ENCODE measurements around the gene SDHD. TPM values are rescaled to one million over a fixed set of nuclear protein-coding genes. Genes with fewer than 3 reads are reported as not detected.
A peak's percentile ranks its signal among the peaks of the same experiment; 100 is the strongest.
"Not testable (repeated sequence)": the region's sequence is repeated elsewhere in the genome, so short reads cannot be mapped to it uniquely, and the experiment has no call there.

Gene SDHD
- total RNA-seq, 1 experiment from 2014 or later: 200 TPM

DNA sequence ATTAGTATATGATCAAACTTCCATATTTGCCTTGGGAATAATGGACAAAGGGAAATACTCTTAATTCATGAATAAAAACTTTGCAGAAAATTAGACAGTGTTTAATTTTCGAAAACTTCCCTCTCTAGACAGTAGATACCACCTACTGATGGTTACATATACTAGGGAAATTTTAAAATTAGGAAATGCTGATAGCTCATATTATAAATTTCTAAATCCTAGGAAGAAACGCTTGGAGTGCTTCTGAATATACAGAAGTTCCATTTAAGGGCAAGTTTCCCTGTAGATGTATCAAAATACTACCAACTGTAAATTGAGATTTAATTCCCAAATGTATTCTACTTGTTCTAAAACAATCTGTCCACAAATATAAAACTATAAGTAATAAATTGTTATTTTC lies 8.6 kb downstream of the SDHD start:
- in situ Hi-C loops (cut with HindIII; ENCODE audit: low pct_unique_long_range_greater_than_20kb, low sequenced_read_pairs); DNase-seq (ENCODE audit: low read depth, low spot score): not testable (repeated sequence)

DNA sequence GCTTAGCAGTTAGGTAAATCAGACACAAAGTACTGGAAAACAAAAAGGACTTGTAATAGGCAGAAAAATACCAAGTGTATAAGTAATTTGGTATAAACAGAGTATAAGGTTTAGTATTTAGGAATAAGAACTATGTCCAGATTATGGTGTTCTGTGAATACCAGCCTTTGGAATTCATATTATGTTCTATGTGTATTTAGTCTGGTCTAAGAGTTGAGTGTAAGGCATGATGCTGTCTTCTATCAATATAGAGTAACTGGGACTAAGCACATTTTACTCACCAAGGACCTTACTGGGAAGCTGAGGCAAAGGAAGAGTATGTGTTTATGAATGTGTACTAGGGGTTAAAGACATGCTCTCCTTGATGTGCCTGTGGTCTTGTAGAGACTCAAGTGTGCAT lies 9.5 kb downstream of the SDHD start:
- in situ Hi-C loops (cut with HindIII; ENCODE audit: low pct_unique_long_range_greater_than_20kb, low sequenced_read_pairs): no loop called here
- no peak for DNase-seq (ENCODE audit: low read depth, low spot score)

GRCh38 chr11:112097734-112098528 lies 11.3 kb downstream of the SDHD start:
- in situ Hi-C loops (cut with HindIII; ENCODE audit: low pct_unique_long_range_greater_than_20kb, low sequenced_read_pairs): no loop called here
- no peak for DNase-seq (ENCODE audit: low read depth, low spot score)

DNA sequence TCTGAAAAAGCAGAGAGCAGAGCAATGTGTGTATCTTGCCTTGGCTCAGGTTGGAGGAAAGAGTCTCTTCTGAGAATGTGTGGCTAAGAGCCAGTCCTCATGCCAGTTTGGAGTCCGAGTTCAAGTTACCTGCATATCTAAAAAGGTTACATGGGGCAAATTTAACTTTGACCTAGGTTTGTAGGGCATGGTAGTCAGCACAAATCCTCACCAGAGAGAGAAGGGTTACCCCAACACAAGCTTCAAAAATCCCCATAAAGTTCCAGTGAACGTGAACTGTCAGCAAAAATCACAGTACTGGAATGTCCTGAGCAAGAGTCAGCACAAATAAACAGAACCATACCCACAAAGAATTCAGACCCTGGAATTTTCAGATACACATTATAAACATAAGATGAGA lies 13.8 kb downstream of the SDHD start:
- no peak for DNase-seq (ENCODE audit: low read depth, low spot score)
- in situ Hi-C loops (cut with HindIII; ENCODE audit: low pct_unique_long_range_greater_than_20kb, low sequenced_read_pairs): no loop called here

DNA sequence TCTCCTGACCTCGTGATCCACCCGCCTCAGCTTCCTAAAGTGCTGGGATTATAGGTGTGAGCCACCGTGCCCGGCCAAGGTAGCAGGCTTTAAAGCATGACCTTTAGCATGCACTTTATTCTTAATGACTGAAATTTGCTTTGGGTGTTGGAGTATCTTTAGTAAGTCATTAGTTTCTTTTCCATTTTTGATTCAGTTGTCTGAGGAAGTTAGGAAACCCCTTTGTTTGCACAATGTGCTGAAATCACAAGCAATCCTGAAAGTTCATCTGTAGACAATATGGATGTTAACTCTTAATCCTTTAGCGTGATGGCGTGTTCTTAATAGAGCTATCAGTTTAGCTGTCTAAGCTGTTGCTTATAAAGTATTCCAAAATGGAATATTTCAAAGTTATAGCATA lies 16.8 kb downstream of the SDHD start:
- DNase-seq (ENCODE audit: low read depth, low spot score): no peak
- in situ Hi-C loops (cut with HindIII; ENCODE audit: low pct_unique_long_range_greater_than_20kb, low sequenced_read_pairs): no loop called here

DNA sequence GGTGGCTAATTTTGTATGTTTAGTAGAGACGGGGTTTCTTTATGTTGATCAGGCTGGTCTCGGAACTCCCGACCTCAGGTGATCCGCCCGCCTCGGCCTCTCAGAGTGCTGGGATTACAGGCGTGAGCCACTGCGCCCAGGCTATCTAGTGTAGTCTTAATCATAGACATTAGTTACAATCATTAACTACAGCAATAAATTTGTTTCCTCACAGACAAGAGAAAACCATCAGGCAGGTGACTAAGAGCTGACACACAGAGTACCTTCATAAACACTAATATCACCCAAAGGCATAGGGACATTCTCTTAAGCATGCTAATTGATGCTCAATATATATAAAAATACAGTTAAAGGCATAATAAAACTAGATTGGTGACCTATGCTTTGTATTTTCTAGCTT lies 19.4 kb downstream of the SDHD start:
- no peak for DNase-seq (ENCODE audit: low read depth, low spot score)
- in situ Hi-C loops (cut with HindIII; ENCODE audit: low pct_unique_long_range_greater_than_20kb, low sequenced_read_pairs): no loop called here

- in situ Hi-C loops (cut with HindIII; ENCODE audit: low pct_unique_long_range_greater_than_20kb, low sequenced_read_pairs): no loop called here
- DNase-seq (ENCODE audit: low read depth, low spot score): peak; percentile 72
These were observed 27.1 kb downstream of the SDHD start for GRCh38 chr11:112113539-112114457.

GRCh38 chr11:112114460-112114859 lies 27.8 kb downstream of the SDHD start:
- no peak for DNase-seq (ENCODE audit: low read depth, low spot score)
- in situ Hi-C loops (cut with HindIII; ENCODE audit: low pct_unique_long_range_greater_than_20kb, low sequenced_read_pairs): no loop called here

GRCh38 chr11:112115386-112115785 lies 28.7 kb downstream of the SDHD start:
- in situ Hi-C loops (cut with HindIII; ENCODE audit: low pct_unique_long_range_greater_than_20kb, low sequenced_read_pairs): no loop called here
- no peak for DNase-seq (ENCODE audit: low read depth, low spot score)

DNA sequence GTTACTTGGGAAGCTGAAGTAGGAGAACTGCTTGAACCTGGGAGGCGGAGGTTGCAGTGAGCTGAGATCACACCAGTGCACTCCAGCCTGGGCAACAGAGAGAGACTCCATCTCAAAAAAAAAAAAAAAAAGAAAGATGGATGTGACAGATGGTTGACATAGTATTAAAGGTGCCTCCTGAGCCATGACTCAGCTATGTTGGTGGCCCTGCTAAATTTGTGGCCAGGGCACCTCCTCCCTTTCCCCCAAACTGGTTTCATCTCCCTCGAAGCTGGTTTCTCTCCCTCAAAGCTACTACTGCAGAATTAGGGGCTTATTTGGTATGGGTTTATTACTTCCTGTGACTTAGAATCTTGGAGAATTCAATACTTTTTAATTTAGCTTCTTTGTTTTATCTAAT lies 31.5 kb downstream of the SDHD start:
- in situ Hi-C loops (cut with HindIII; ENCODE audit: low pct_unique_long_range_greater_than_20kb, low sequenced_read_pairs): no loop called here
- DNase-seq (ENCODE audit: low read depth, low spot score): no peak

DNA sequence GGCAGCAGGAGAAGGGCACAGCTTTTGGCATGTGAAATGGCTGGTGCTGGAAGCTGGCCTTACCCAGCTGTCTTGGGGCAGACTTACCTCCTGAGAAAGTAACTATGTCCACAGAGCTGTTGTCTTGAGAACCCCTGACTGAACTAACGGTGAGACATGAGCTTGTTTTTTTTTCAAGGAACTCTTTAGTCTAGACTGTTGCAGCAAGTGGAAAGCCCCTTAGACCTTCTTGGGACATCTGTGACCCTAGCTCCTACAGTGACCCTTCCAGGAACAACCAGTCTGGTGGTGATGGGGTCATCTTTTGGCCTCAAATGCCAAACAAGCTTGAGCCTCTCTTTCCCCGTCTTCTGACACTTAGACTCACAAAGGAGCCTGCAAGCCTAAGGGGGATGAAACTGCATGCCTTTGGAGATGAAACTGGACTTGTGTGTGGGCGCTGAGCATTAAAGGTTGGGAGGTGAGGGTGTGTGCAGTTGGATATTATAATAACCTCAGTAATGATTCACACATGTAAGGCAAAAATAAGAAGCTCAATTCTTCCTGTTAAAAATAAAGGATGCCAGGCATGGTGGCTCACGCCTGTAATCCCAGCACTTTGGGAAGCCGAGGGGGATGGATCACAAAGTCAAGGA lies 35.4 kb downstream of the SDHD start:
- DNase-seq (ENCODE audit: low read depth, low spot score): no peak
- in situ Hi-C loops (cut with HindIII; ENCODE audit: low pct_unique_long_range_greater_than_20kb, low sequenced_read_pairs): no loop called here

GRCh38 chr11:112123129-112123528 lies 36.5 kb downstream of the SDHD start:
- in situ Hi-C loops (cut with HindIII; ENCODE audit: low pct_unique_long_range_greater_than_20kb, low sequenced_read_pairs): no loop called here
- no peak for DNase-seq (ENCODE audit: low read depth, low spot score)

- in situ Hi-C loops (cut with HindIII; ENCODE audit: low pct_unique_long_range_greater_than_20kb, low sequenced_read_pairs): no loop called here
- DNase-seq (ENCODE audit: low read depth, low spot score): no peak
These were observed 40.4 kb downstream of the SDHD start for GRCh38 chr11:112127056-112127455.

DNA sequence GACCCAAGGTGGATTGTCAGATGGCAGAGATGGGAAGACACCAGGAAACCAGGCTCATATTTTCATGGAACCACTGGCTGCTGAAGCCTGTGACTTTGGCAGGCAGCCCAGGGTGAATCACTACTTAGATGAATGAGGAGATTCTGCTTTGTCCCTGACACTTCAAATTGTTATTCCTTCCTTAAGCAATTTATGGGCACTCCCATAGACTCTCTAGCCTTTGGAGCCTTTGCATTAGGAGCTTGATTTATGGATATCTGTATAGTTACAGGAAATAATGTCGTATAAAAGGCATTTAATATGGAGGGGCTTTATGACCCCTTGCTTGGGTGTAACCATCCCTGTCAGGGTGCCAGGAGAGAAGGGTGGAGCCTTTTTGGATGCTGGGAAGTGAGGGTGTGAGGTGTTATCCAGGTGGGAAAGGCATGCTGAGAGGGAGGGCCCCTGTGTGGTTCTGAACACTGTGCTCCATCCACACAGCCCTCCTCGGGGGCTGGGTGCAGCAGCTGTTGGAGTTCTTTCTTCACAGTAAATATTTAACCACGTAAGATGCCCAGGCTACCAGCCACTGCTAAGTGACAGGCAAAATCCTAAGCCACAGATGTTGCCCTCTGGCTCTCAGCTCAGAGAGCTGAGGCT lies 41.9 kb downstream of the SDHD start:
- in situ Hi-C loops (cut with HindIII; ENCODE audit: low pct_unique_long_range_greater_than_20kb, low sequenced_read_pairs): no loop called here
- peak; percentile 53 for DNase-seq (ENCODE audit: low read depth, low spot score)

- in situ Hi-C loops (cut with HindIII; ENCODE audit: low pct_unique_long_range_greater_than_20kb, low sequenced_read_pairs): no loop called here
- no peak for DNase-seq (ENCODE audit: low read depth, low spot score)
These were observed 43.0 kb downstream of the SDHD start for GRCh38 chr11:112129656-112130055.

- in situ Hi-C loops (cut with HindIII; ENCODE audit: low pct_unique_long_range_greater_than_20kb, low sequenced_read_pairs): no loop called here
- DNase-seq (ENCODE audit: low read depth, low spot score): no peak
These were observed 46.1 kb downstream of the SDHD start for GRCh38 chr11:112132737-112133136.

GRCh38 chr11:112134473-112134872 lies 47.8 kb downstream of the SDHD start:
- in situ Hi-C loops (cut with HindIII; ENCODE audit: low pct_unique_long_range_greater_than_20kb, low sequenced_read_pairs): no loop called here

DNA sequence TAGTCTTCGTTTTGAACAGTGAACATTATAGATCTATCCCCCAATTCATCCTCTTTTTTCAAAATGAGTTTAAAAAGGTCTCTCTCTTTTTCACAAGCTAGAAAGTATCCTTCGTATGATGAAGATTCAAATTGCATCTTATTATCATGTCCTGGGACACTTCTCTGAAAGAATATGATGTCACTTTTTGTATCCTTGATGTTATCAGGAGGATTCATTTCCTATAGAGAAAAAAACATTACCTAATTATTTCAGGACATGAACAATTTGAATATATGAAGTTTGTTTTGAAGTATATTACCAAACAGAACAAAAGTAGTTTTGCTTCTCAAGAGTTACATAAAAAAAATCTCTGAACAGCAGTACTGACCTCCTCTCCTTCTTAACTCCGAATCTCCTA lies 56.9 kb downstream of the SDHD start:
- in situ Hi-C loops (cut with HindIII; ENCODE audit: low pct_unique_long_range_greater_than_20kb, low sequenced_read_pairs): no loop called here
- DNase-seq (ENCODE audit: low read depth, low spot score): no peak

More at GRCh38 chr11:112134473-112134872, 47.8 kb downstream of the SDHD start:
- DNase-seq (ENCODE audit: low read depth, low spot score): no peak

Measured in SK-MEL-5 (cell line).